Neuronal stem cell (in vitro differentiated cells): ENCODE data around the gene RGS6.

ENCODE experiments used
- DNase-seq: peaks from one replicate; pipeline ENCODE4 v3.0.0-alpha.2; 2013; ENCODE audit warnings: low spot score
- H2AFZ ChIP-seq: one replicate; pipeline ENCODE4 v1.6.1; 2013; ENCODE audit warnings: mild to moderate bottlenecking, low read length, inconsistent platforms
- H2AK5ac ChIP-seq: 2 replicates; pipeline ENCODE4 v1.6.1; 2013; ENCODE audit warnings: low read depth, mild to moderate bottlenecking, inconsistent platforms, low read length, moderate library complexity, mixed read lengths
- H2BK120ac ChIP-seq: 2 replicates; pipeline ENCODE4 v1.6.1; 2013; ENCODE audit warnings: low read depth, mild to moderate bottlenecking, inconsistent platforms, low read length, moderate library complexity, mixed read lengths
- H2BK12ac ChIP-seq: one replicate; pipeline ENCODE4 v1.6.1; 2013; ENCODE audit warnings: low read length, inconsistent platforms
- H2BK15ac ChIP-seq: 2 replicates; pipeline ENCODE4 v1.6.1; 2013; ENCODE audit warnings: mild to moderate bottlenecking, low read length, inconsistent platforms, mixed read lengths
- H2BK5ac ChIP-seq: one replicate; pipeline ENCODE4 v1.6.1; 2013; ENCODE audit warnings: inconsistent platforms, mild to moderate bottlenecking, low read length, moderate library complexity
- H3K14ac ChIP-seq: one replicate; pipeline ENCODE4 v1.6.1; 2013; ENCODE audit warnings: low read length, inconsistent platforms
- H3K18ac ChIP-seq: 2 replicates; pipeline ENCODE4 v1.6.1; 2013; ENCODE audit warnings: low read length, inconsistent platforms
- H3K23ac ChIP-seq: 2 replicates; pipeline ENCODE4 v1.6.1; 2013; ENCODE audit warnings: low read depth, mild to moderate bottlenecking, mixed read lengths, low read length, inconsistent platforms; ENCODE audit not compliant: poor library complexity
- H3K27ac ChIP-seq: replicated peaks from 3 replicates; pipeline ENCODE4 v1.5.1; 2013; ENCODE audit warnings: low read length, inconsistent platforms
- H3K27me3 ChIP-seq, 3 experiments: 2 replicates each; pipeline ENCODE4 v1.6.1; 2013; ENCODE audit warnings: low read length in 3 of 3, mild to moderate bottlenecking in 2 of 3, inconsistent platforms in 1 of 3, low read depth in 1 of 3, mixed read lengths in 1 of 3, moderate library complexity in 1 of 3; ENCODE audit not compliant: control insufficient read depth in 3 of 3, insufficient read depth in 3 of 3
- H3K36me3 ChIP-seq, 2 donors: replicated peaks in 1 of 2; 2 replicates each; pipeline ENCODE4 v1.6.1; 2013; ENCODE audit warnings: low read length in 2 of 2; ENCODE audit not compliant: control insufficient read depth in 2 of 2, insufficient read depth in 2 of 2
- H3K4ac ChIP-seq: 2 replicates; pipeline ENCODE4 v1.6.1; 2013; ENCODE audit warnings: inconsistent platforms, mild to moderate bottlenecking, low read length, moderate library complexity
- H3K4me1 ChIP-seq, 2 donors: 1 replicate in 1 of 2; 2 replicates in 1 of 2; pipeline ENCODE4 v1.6.1; 2013; ENCODE audit warnings: low read length in 2 of 2, low read depth in 1 of 2; ENCODE audit not compliant: control insufficient read depth in 2 of 2, insufficient read depth in 1 of 2
- H3K4me2 ChIP-seq: one replicate; pipeline ENCODE4 v1.6.1; 2013; ENCODE audit warnings: mild to moderate bottlenecking, low read length, inconsistent platforms; ENCODE audit not compliant: insufficient read depth, poor library complexity, severe bottlenecking
- H3K4me3 ChIP-seq, 2 donors: 2 replicates each; pipeline ENCODE4 v1.5.1; 2013; ENCODE audit warnings: low read length in 2 of 2, mild to moderate bottlenecking in 2 of 2, inconsistent platforms in 1 of 2, moderate library complexity in 1 of 2
- H3K79me1 ChIP-seq: one replicate; pipeline ENCODE4 v1.6.1; 2013; ENCODE audit warnings: low read depth, mild to moderate bottlenecking, inconsistent platforms, low read length, moderate library complexity
- H3K9ac ChIP-seq: one replicate; pipeline ENCODE4 v1.6.1; 2013; ENCODE audit warnings: mild to moderate bottlenecking, low read depth, low read length, inconsistent platforms; ENCODE audit not compliant: poor library complexity
- H3K9me3 ChIP-seq, 2 donors: replicated peaks in 1 of 2; 2 replicates each; pipeline versions ENCODE3 to v1.6.1; 2013; ENCODE audit warnings: low read length in 2 of 2, mild to moderate bottlenecking in 2 of 2, inconsistent platforms in 1 of 2, low read depth in 1 of 2, mixed read lengths in 1 of 2, moderate library complexity in 1 of 2; ENCODE audit not compliant: control insufficient read depth in 2 of 2, insufficient read depth in 1 of 2
- H4K8ac ChIP-seq: one replicate; pipeline ENCODE4 v1.6.1; 2013; ENCODE audit warnings: low read depth, mild to moderate bottlenecking, inconsistent platforms, low read length, moderate library complexity
- H4K91ac ChIP-seq: one replicate; pipeline ENCODE4 v1.6.1; 2013; ENCODE audit warnings: low read length, low read depth, mild to moderate bottlenecking, inconsistent platforms; ENCODE audit not compliant: poor library complexity
- WGBS, 2 donors: extraction: QIAGEN DNeasy Blood & Tissue Kit; methylation state at CpG; one replicate each; pipeline ENCODE4 v1.1.7; 2013; ENCODE audit warnings: missing lambda C conversion rate in 2 of 2, mixed read lengths in 1 of 2; ENCODE audit not compliant: insufficient read length in 2 of 2, insufficient replicate concordance in 1 of 2; ENCODE audit errors: extremely low coverage in 2 of 2; 5-methylcytosine and 5-hydroxymethylcytosine counted together

RGS6 gene

GRCh38 chr14:71942904-71943694 is 10.9 kb downstream of the RGS6 start:
- H2BK12ac ChIP-seq = no peak overlapping the region
- DNase-seq = no peak

GRCh38 chr14:71943695-71944018 is 11.4 kb downstream of the RGS6 start:
- DNase-seq = no peak
- no peak overlapping the region for H2BK15ac ChIP-seq
- H3K4me1 ChIP-seq = no peaks in the 10 kb centered on the region
- H3K18ac ChIP-seq = no peak overlapping the region
- H3K4ac ChIP-seq = no peak overlapping the region
- no peak overlapping the region for H3K4me3 ChIP-seq
- H3K27ac ChIP-seq = no peak overlapping the region
- no peak overlapping the region for H4K91ac ChIP-seq
- H2AK5ac ChIP-seq = no peak overlapping the region
- no peak overlapping the region for H4K8ac ChIP-seq
- no CpG with 5 or more reads among the region's 1 CpG for WGBS, 2 donors
- H3K14ac ChIP-seq = no peak overlapping the region
- no peak overlapping the region for H2BK120ac ChIP-seq
- H3K4me2 ChIP-seq = no peak overlapping the region
- no peaks in the 10 kb centered on the region for H3K36me3 ChIP-seq
- H3K9me3 ChIP-seq = peaks cover 0 to 4% of the 10 kb centered on the region in 2 donors
- no peak overlapping the region for H2AFZ ChIP-seq
- H3K79me1 ChIP-seq = peaks cover 1% of the 10 kb centered on the region
- H3K23ac ChIP-seq = no peak overlapping the region
- no peaks in the 10 kb centered on the region for H3K27me3 ChIP-seq
- H3K9ac ChIP-seq = no peak overlapping the region
- no peak overlapping the region for H2BK12ac ChIP-seq
- H2BK5ac ChIP-seq = no peak overlapping the region

More at GRCh38 chr14:71942904-71943694, 10.9 kb downstream of the RGS6 start:
- Histone ChIP-seq H3K27ac (no peak overlapping the region), H3K18ac (no peak overlapping the region), H3K9ac (no peak overlapping the region), H2BK5ac (no peak overlapping the region), H4K91ac (no peak overlapping the region), H3K4me2 (no peak overlapping the region), H2AFZ (no peak overlapping the region), H4K8ac (no peak overlapping the region), H3K36me3 (no peaks in the 10 kb centered on the region), H2BK15ac (no peak overlapping the region), H3K4me3 (no peak overlapping the region), H3K27me3 (no peaks in the 10 kb centered on the region), H3K4me1 (no peaks in the 10 kb centered on the region), H3K9me3 (peaks cover 0 to 4% of the 10 kb centered on the region in 2 donors), H3K14ac (no peak overlapping the region), H3K79me1 (peaks cover 1% of the 10 kb centered on the region), H3K23ac (no peak overlapping the region), H3K4ac (no peak overlapping the region), H2AK5ac (no peak overlapping the region), H2BK120ac (no peak overlapping the region)
- WGBS, 2 donors = no CpG with 5 or more reads among the region's 4 CpGs

DNA sequence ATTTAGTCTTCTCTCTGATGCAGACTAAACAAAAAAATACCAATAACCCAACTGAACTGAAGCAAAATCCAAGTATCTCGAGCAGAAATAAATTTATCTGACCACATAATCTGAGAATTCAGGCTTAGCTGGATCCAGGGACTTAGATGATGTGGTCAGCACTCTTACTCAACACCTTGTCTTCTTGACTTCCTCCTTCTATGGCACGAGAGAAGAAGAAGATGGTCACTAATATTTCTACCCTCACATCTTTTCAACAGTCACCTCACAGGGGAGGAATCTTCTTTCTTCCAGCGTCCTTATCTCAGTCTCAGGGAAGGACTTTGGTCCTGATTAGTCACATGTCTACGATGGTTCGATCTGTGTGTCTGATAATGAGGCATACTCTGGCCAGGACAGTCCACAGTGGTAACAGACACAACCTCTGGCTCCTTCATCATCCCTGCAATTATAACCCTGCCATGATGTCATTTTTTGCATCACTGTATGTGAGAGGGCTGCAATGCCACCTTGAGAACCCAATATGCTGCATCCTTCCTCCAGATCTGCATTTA is 15.8 kb downstream of the RGS6 start:
- no peak overlapping the region for H3K27ac ChIP-seq
- H2BK15ac ChIP-seq = no peak overlapping the region
- no peak overlapping the region for H2BK12ac ChIP-seq
- H2AK5ac ChIP-seq = no peak overlapping the region
- H3K27me3 ChIP-seq = no peaks in the 10 kb centered on the region
- no peak overlapping the region for H2BK120ac ChIP-seq
- no peak overlapping the region for H3K9ac ChIP-seq
- H2AFZ ChIP-seq = no peak overlapping the region
- no peak overlapping the region for H3K18ac ChIP-seq
- H3K14ac ChIP-seq = no peak overlapping the region
- H3K4me2 ChIP-seq = no peak overlapping the region
- H3K4me3 ChIP-seq = no peak overlapping the region
- no peak overlapping the region for H2BK5ac ChIP-seq
- H3K4me1 ChIP-seq = no peaks in the 10 kb centered on the region
- H3K36me3 ChIP-seq = no peaks in the 10 kb centered on the region
- no peak overlapping the region for H4K91ac ChIP-seq
- H3K23ac ChIP-seq = no peak overlapping the region
- WGBS, 2 donors = no CpG with 5 or more reads among the region's 5 CpGs
- H4K8ac ChIP-seq = no peak overlapping the region
- no peaks in the 10 kb centered on the region for H3K9me3 ChIP-seq
- H3K79me1 ChIP-seq = no peaks in the 10 kb centered on the region
- no peak overlapping the region for H3K4ac ChIP-seq
- DNase-seq = no peak

DNA sequence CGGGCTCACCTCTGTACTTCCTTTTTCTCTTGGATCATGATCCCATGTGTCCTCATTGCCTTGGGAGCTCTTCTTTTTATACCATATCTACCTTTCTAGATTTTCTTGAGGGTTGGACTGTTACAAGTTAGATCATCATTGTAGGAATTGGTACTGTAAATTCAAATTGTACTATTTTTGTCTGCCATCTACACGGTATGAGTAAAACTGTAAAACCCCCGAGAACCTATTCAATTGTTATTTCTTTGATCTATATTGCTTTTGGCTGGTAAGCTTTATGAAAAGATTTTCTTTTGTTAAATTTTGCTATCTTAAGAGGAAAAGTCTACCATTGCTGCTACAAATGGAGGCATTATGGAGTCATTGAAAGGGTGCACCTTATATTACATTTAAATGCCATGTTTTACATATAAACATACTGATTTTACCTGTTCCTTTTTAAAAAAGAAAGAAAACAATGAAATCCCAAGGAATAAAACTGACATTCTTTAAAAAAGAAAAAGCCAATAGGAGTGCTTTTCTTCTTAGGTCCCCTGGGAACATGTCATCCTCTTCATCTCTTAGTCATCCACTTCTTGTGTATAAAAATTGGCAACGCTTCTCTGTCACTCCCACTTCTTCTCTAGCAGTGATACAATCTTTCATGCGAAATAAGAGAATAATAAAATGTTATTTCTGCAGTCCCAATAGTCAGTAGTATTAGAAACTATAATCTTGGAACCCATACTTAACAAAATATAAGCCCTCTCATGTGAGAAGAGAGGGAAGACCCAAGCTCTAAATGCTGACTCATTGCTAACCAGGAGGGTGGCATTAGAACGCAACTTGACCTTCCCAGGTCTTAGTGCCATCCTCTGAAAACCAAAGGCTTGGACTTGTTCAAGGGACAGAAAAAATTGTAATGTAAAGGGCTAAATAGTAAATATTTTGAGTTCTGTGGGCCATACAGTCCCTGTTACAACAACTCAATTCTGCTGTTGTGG is 20.4 kb downstream of the RGS6 start:
- no peaks in the 10 kb centered on the region for H3K9me3 ChIP-seq
- no peak overlapping the region for H3K18ac ChIP-seq
- no peak overlapping the region for H3K27ac ChIP-seq
- H3K14ac ChIP-seq = no peak overlapping the region
- WGBS, 2 donors = no CpG with 5 or more reads among the region's 6 CpGs
- no peak overlapping the region for H2BK15ac ChIP-seq
- H3K4ac ChIP-seq = no peak overlapping the region
- no peaks in the 10 kb centered on the region for H3K4me1 ChIP-seq
- H2AFZ ChIP-seq = no peak overlapping the region
- no peaks in the 10 kb centered on the region for H3K79me1 ChIP-seq
- H3K4me2 ChIP-seq = no peak overlapping the region
- H3K23ac ChIP-seq = no peak overlapping the region
- H2BK12ac ChIP-seq = no peak overlapping the region
- H3K4me3 ChIP-seq = no peak overlapping the region
- H2BK5ac ChIP-seq = no peak overlapping the region
- no peak overlapping the region for H2BK120ac ChIP-seq
- H3K27me3 ChIP-seq = no peaks in the 10 kb centered on the region
- H4K8ac ChIP-seq = no peak overlapping the region
- DNase-seq = no peak
- no peak overlapping the region for H4K91ac ChIP-seq
- no peak overlapping the region for H2AK5ac ChIP-seq
- H3K36me3 ChIP-seq = no peaks in the 10 kb centered on the region
- no peak overlapping the region for H3K9ac ChIP-seq
